Activated T-helper 9 cell treated with anti-CD3 and anti-CD28 coated beads, Interleukin-2, amount 50 U/mL, for 16 hours (primary cell): ENCODE data around the gene LYPD3.
"Not testable (repeated sequence)": the region's sequence is repeated elsewhere in the genome, so short reads cannot be mapped to it uniquely, and the experiment has no call there.

Source experiments
- DNase-seq: peaks from one replicate; pipeline ENCODE4 v3.0.0-alpha.2; 2020; ENCODE audit warnings: low read depth

Gene LYPD3

DNA sequence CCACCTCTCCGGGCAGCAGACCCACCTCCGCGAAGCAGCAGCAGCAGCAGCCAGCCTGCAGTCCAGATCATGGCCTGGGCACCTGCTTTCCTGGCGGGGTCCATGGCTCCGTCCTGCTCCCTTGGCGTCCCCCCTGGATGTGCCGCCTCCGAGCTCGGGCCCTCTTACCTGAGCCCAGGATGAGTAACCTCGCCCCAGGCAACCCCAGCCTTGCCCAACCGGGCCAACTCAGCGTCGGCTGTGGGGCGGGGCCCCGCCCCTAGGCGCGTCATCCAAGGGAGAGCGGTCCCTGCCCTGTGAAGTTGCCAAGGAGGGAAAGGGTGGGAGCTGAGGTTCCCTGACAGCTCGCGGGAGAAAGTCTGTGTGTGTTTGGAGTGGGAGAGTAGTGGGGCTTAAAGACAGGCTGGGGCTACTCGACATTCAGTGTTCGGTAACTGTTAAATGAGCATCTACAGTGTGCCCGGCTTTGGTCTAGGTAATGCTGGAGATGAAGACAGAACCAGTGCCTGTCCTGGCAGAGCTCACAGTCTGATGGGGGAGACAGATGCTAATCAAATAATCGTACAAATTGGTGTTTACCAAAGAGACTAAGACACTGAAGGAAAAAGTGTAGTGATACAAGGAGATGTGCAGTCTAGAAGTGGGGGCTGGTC is at the start of gene LYPD3:
LYPD3 (minus strand) TSS at position 141 of the 653 bp plus-strand sequence; CDS start at position 104, 37 bp downstream.
- no peak for DNase-seq

DNA sequence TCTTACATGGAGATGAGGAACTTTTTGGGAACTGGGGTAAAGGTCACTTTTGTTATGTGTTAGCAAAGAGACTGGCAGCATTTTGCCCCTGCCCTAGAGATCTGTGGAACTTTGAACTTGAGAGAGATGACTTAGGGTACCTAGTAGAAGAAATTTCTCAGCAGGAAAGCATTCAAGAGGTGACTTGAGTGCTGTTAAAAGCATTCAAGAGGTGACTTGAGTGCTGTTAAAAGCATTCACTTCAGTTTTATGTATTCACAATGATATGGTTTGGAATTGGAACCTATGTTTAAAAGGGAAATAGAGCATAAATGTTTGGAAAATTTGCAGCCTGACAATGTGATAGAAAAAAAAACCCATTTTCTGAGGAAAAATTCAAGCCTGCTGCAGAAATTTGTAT is 47.0 kb upstream of the LYPD3 start:
- DNase-seq = not testable (repeated sequence)

DNA sequence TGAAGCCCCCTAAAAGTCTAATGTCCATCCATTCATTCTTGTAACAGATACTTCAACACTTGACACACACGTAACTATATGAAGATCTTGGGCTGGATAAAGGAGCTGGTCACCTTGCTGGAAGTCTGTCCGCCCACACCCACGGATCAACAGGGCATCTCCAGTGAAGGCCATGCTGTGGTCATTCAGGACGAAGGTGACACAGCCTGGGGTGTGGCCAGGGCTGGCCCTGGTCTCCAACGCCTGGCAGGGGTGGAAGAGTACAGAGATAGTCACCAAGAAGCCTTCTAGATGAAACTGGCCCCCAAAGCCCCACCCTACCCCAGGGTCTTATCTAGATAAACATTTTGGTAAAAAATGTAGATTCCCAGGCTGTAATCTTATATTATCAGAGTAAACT is 45.9 kb upstream of the LYPD3 start:
- DNase-seq = no peak

DNA sequence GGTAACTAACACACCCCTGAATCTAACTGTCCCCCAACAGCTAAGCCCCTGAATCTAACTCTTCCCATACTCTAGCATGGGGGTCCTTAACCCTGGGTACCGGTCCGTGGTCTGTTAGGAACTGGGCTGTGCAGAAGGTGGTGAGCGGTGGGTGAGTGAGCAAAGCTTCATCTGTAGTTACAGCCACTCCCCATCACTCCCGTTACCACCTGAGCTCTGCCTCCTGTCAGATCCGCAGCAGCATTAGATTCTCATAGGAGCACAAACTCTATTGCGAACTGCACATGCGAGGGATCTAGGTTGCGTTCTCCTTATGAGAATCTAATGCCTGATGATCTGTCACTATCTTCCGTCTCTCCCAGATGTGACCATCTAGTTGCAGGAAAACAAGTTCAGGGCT is 45.3 kb upstream of the LYPD3 start:
- no peak for DNase-seq

DNA sequence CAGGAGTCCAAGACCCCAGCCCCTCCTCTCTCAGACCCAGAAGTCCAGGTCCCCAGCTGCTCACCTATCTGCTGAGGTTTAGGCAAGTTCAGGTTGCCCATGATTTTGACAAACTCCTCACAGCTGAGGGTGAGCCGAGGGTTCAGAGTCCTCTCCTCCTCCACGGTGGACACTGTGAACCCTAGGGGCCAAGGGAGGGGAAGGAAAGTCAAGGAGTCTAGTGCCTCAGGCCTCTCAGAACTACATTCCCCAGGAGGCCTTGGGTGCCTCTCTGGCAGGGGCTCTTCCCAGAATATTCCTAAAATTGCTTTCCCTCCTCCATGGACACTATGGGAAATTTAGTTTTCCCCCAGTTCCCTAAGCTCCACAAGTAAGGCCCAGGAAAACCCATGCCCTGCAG is 42.5 kb upstream of the LYPD3 start:
- no peak for DNase-seq

DNA sequence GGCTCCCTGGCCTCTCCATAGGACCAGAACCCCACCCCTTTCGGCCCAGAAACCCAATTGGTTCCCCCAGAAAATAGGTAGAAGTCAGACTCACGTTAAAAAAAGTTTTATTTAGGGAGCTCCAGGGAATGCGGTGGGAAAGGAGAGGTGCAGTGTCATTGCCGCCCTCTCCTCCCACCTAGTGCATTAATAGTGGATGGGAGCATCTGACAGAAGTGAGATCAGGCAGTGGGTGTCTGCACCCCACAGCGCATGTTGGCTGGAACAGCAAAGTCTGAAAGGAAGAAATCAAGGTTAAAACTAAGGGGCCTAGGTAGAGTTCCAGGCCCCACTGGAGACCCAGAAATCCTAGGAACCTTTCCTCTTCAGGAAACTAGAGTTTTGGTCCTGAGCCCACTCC is 41.2 kb upstream of the LYPD3 start:
- DNase-seq = no peak

DNA sequence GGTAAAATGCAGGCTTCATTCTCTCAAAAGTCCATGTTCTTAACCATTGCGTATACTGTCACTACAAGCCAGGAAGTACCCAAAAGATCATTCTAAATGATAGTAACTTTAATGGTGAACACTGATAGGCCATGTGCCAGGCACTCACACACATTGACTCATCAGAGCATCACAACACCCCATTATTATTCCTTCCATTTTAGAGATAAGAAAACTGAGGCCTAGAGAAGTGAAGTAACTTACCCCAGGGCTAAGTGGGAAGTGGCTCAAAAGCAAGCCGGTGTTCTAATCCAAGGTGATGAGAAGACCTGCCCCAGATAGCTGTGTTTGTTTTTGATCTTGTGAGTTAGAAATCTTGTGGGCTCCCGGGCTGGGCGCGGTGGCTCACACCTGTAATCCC is 40.5 kb upstream of the LYPD3 start:
- DNase-seq = no peak

DNA sequence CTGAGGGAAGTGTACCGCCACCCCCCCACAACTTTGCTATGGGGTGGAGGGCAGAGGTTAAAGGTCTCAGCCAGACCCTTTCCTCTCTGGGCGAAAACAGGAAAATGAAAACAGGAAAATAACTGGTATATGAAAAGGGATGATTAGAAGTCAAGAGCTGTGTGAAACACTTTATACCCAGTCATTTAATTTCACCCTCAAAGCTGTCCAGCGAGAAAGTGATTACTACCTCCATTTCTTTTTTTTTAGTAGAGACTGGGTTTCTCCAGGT is 39.7 kb upstream of the LYPD3 start:
- no peak for DNase-seq

DNA sequence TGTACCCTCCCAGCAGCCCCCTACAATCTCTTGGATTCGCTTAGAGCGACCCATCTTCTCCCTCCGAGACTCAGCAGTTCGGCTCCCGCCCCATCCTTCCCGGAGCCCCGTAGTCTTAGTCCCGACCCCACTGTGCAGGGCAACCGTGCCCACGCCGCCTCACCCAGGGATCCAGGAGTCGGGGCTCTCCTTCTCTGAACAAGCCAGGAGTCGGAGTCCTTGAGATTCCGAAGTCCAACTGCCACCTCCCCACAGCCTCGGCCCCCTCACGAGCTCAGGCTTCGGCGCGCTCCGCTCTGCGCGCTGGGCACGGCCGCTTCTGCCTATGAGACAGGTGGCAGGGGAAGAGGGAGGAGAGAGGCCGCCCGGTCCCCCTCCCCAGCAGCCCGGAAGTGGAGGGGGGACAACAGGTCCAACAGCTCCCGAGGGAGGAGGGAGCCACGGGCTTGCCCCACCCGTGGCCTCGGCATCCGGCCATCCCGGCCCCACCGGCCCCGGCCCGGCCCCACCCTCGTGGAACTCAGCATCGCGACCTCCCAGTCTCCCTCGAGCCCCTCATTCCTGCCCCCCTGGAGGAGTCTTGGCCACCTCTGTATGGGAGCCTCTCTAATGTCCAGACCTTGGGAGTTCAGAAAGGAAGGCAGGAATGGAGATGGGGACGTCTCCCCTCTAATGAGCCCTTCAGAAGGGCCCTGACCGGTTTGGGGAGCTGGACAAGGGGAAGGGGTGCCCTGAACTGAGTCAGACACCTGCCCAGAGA is 39.2 kb upstream of the LYPD3 start, which contains the start of gene PHLDB3:
PHLDB3 (minus strand) TSS at position 321 of the 760 bp plus-strand sequence. CDS start 628 bp downstream, outside the sequence.
- DNase-seq = peak; percentile 29

DNA sequence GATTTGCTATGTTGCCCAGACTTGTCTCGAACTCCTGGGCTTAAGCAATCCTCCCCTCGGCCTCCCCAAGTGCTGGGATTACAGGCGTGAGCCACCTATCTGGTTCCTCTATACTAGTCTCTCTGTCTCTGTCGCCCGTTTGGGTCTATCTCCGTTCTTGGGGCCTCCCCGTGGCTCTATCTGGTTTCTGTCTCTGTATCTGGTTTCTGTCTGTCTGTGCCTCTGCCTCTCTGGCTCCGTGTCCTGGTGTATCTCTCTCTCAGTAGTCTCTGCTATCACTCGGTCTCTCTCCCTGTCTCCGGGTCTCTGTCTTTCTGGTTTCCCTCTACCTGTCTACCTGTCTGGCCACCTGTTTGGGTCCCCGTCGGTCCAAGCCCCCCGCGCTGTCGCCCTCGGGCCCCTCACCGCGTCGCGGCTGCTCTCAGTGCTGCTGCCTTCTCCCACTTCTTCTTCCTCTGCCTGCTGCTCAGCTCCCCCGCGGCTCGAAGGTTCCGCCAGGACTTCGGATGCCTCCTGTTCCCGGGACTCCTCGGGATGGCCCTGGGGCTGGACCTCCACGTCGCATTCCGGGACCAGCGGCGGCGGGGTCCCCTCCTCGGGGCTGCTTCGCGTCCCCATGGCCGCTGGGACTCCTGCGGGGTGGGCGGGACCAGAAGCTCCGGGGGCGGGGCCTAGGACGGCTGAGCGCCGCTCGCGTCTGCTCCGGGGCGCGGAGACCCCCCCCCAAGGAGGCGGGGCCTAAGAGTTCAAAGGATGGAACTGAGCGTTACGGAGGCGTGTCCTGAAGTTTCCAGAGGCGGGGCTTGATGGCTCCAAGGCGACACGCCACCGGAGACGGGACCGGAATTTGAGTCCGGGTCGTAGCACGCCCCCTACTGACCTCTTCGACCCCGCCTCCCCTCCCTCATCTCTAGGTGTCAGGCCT is 38.4 kb upstream of the LYPD3 start:
- peak; percentile 99 for DNase-seq

DNA sequence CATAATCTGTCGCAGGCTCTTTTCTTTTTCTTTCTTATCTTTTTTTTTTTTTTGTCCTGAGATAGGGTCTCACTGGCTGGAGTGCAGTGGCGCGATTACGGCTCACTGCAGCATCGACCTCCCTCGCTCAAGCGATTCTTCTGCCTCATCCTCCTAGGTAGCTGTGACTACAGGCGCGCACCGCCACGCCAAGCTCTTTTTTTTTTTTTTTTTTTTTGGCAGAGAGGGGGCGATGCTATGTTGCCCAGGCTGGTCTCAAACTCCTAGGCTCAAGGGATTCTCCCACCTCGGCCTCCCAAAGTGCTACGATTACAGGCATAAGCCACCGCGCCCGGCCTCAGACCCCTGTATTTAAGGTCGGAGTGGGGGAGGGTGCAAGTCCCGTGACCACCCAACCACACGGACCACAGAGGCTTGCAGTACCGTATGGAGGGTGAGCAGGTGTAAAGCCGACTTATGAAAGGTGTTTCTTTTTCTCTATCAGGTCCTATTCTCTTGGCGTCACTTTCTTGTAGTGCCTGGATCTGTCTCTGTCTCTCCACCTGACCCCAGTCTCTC is 37.1 kb upstream of the LYPD3 start:
- DNase-seq = no peak

DNA sequence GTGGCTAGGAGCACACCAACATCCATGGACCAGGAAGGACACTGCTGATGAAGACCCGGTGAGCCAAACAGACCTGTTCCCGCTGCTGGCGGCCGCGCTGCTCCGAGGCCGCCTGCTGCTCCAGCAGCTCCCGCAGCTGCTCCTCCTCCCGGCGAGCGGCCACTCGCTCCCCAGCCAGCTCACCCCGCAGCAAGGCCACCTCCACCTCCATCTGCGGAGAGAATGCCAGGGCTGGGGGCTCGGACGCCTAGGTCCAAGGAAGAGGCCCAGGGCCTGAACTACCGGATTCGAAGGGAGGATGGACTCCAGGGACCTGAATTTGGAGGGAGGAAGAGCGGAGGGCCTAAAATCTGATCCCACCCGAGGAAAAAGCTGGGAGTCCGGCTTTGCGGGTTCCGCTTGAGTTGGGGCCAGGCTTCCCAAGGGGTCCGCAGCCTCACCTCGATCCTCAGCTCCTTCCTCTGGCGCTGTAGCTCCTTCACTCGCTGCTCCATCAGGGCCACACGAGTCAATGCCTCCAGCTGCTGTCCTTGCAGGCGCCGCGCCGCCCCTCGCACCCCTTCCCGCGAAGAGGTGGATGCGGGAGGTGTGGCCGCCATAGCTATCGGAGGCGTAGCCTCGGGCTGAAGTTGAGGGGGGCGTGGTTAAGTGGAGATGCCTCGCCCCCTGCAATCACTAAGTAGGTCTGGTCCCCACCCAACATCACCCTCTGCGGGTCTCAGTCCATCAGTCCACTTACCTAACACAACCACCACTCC is 36.4 kb upstream of the LYPD3 start:
- DNase-seq = no peak

DNA sequence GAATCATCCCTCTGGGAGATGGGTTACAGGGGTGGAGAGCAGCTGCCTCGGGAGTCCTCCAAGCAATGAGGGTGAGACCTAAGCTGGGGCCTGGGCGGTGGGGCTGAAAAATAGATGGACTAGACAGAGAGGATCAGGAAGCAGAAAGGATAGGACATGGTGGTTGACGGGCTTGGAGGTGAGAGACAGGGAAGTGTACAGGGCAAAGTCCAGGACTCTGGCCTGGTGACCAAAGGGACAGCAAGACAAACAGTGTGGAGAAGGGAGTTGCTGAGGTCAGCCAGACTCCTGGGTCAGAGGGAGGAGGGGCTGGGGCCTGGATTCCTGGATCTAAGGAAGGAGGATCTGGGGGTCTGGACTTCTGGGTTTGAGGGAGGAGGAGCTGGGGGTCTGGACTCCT is 33.6 kb upstream of the LYPD3 start:
- DNase-seq = no peak

DNA sequence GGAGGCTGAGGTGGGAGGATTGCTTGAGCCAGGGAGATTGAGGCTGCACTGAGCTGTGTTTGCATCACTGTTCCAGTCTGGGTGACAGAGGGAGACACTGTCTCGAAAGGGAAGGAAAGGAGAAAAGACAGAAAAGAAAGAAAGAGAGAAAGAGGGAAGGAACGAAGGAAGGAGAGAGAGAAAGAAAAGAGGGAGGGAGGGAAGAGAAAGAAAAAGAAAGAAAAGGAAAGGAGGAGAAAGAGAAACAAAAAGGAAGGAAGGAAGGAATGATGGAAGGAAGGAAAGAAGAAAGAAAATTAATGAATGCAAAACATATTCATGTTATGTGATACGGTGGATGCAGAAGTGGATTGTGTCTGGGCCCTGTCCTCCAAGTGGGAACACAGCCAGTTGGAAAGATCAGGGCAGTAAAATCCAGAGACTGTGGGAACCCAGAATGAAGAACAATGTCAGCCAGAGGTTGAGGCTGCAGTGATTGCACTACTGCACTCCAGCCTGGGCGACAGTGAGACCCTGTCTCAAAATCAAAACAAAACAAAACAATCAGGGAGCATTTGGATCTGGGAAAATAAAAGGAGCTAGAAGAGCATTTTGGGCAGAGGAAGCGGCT is 32.9 kb upstream of the LYPD3 start:
- no peak for DNase-seq

DNA sequence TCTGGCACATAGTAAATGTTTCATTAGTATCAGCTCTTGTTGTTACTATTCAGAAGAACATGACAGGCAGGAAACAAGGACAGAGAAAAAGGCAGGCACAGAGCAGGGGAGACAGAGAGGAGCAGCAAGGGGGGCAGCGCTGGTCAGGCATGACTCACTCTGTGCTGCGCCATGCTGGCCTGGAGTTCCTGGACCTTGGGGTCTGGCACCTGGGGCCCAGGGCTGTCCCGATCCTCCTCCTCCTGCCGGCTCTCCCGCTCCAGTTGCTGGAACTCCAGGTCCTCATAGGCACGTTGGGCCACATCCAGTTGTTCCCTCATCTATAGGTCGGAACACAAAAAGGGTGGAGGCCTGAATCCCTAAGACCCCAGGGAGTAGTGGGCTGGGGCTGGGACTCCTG is 31.6 kb upstream of the LYPD3 start:
- no peak for DNase-seq

DNA sequence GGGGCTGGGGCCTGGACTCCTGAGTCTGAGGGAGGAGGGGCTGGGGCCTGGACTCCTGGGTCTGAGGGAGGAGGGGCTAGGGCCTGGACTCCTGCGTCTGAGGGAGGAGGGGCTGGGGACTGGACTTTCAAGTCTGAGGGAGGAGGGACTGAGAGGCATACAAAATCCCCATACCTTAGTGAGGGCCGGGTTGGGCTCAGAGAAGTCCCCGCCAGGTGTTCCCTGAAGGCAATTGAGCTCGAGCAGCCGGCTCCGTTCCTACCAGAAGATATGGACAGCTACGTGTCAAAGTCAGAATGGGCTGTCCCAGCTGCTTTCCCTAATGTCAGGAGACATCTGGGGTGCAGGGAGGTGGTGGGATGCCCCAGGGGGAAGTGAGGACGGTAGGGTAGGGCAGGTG is 29.7 kb upstream of the LYPD3 start:
- DNase-seq = no peak

DNA sequence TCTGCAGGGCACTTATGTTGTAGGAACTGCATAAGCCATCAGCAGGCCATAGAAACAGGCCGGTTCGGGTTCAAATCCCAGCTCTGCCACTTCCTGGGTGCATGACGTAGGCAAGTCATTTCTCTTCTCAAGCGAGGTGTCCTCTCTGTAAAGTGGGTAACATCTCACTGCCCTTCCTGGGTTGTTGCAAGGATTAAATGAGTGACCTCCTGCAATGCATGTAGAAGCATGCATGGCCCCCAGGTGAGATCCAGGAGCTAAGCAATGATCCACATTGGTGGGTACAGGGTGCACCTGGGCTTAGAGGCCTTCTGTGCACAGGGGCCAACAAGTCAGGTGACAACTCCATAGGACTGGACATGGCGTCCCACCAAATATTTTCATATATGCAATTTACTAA is 25.4 kb upstream of the LYPD3 start:
- DNase-seq = no peak

DNA sequence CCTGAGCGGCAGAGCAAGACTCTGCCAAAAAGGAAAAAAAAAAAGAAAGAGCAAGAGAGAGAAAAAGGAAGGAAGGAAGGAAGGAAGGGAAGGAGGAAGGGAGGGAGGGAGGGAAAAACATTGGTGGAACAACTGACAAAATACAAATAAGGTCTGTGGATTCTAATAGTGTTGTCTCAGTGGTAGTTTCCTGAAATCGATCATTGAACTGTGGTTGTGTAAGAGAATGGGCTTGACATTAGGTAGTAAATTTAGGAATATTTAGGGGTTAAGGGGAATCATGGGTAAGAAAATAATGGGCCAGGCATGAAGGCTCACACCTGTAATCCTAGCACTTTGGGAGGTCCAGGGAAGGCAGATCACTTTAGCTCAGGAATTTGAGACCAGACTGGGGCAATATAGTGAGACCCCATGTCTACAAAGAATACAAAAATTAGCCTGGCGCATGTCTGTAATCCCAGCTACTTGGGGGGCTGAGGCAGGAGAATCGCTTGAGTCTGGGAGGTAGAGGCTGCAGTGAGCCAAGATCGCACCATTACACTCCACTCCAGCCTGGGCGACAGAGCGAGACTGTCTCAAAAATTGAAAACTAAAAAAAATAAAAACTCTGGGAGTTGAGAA is 24.7 kb upstream of the LYPD3 start:
- no peak for DNase-seq

DNA sequence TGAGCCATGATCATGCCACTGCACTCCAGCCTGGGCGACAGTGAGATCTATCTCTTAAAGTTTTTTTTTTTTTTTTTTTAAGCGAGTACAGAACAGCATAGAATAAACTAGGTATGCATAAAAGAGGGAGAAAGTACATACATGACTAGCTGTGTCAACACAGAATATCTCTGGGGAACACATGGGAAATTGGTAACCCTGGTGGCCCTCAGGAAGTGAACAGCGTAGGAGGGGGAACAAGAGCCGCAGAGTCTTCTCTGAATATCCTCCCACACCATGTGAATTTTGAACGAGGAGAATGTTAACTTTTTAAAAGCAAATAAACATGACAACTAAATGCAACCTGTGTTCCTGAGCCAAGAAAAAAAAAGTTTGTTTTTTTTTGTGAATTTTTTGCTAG is 23.9 kb upstream of the LYPD3 start:
- no peak for DNase-seq

DNA sequence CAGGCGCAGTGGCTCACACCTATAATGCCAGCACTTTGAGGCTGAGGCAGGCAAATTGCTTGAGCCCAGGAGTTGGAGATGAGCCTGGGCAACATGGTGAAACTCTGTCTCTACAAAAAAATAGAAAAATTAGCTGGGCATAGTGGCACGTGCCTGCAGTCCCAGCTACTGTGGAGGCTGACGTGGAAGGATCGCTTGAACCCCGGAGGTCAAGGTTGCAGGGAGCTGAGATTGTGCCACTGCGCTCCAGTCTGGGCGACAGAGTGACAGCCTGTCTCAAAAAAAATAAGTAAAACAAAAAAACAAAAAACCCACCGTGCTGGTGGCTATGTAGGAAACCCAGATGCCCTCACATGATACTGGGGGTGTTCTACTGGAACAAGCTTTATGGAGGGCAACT is 22.8 kb upstream of the LYPD3 start:
- DNase-seq = no peak

DNA sequence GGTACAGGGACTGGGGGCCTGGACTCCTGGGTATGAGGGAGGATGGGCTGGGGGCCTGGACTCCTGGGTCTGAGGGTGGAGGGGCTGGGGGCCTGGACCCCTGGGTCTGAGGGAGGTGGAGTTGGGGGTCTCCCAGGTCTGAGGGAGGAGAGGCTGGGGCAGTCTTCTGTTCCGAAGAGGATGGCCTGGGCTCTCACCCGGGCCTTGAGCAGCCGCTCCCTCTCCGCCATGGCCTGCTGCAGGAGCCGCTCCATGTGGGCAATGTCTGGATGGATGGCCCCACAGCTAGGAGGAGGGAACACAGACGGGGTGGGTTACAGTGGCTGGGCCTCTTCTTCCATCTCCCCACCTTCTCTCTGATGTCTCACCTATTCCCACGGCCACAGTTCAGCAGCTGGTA is 21.0 kb upstream of the LYPD3 start:
- DNase-seq = no peak
